Measurements from ENCODE around the gene IL37. TPM values are rescaled to one million over a fixed set of nuclear protein-coding genes. Genes with fewer than 3 reads are reported as not detected.
A peak's percentile ranks its signal among the peaks of the same experiment; 100 is the strongest.

IL37 gene
- total and polyA plus RNA-seq, 2 donors (not counting 3 experiments of a cell fraction or from before 2014, with no cell fraction given), result not detected

DNA sequence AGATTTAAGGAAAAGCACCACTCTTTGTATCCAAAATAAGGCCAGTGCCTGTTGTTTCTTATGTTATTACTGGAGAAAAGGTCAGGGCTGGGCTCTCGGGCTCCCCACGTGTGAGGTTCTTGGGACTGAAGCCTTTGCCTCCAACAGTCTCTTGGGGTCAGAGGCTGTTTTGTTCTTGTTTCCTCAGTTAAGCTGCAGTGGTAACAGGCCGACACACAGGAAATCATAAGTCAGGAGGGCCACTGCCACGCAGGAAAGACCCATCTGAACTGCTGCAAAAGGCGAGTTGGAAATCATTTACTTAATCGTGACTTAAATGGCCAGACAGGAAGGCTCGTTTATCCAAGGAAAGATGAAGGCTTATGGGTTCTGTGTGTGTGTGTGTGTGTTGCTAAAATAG, 30.3 kb upstream of the IL37 start:
- Histone ChIP-seq H4K20me1 (replicated peaks; ENCODE audit: control insufficient read depth, extremely low read depth, insufficient read depth, low read length) (no peaks in the 10 kb centered on the region), H3K9me3 (replicated peaks; ENCODE audit: control insufficient read depth, insufficient read depth, low read length) (no peaks in the 10 kb centered on the region), H3K4me3 (replicated peaks in 1 of 3; ENCODE audit: insufficient read depth in 1 of 3, low read depth in 1 of 3, low read length in 3 of 3) (no peak overlapping the region), H3K79me2 (ENCODE audit: control insufficient read depth, insufficient read depth, low read length) (no peaks in the 10 kb centered on the region), H2AFZ (ENCODE audit: low read depth, low read length) (no peak overlapping the region), H3K4me2 (ENCODE audit: insufficient read depth, low read length) (no peak overlapping the region), H3K27me3 (ENCODE audit: control insufficient read depth in 2 of 2, insufficient read depth in 2 of 2, low read length in 2 of 2) (no peaks in the 10 kb centered on the region), H3K4me1 (ENCODE audit: control insufficient read depth, extremely low read depth, insufficient read depth, low read length) (peaks cover 23% of the 10 kb centered on the region), H3K36me3 (ENCODE audit: control insufficient read depth in 2 of 2, extremely low read depth in 1 of 2, insufficient read depth in 2 of 2, low read length in 2 of 2) (no peaks in the 10 kb centered on the region), H3K9me1 (replicated peaks; ENCODE audit: control insufficient read depth, extremely low read depth, insufficient read depth, low read length) (no peaks in the 10 kb centered on the region), H3K9ac (replicated peaks; ENCODE audit: extremely low read depth, insufficient read depth, low read length) (no peak overlapping the region), H3K27ac (ENCODE audit: insufficient read depth, low read depth, low read length) (peak overlapping the region; percentile 62)
- intact Hi-C loops (cut with micrococcal nuclease), result loop anchor here (1.0 to 2.0 kb wide), 4 partner anchors 48 to 116 kb away; partner anchors contain the start of gene CKAP2L
- TF ChIP-seq FOS (IDR thresholded peaks at IDR 0.05; ENCODE audit: borderline replicate concordance, insufficient read depth, low read length) (no peak), CTCF (IDR thresholded peaks at IDR 0.05; ENCODE audit: extremely low read depth in 1 of 2, insufficient read depth in 1 of 2, low read depth in 1 of 2, low read length in 2 of 2) (no peak), EZH2 (IDR thresholded peaks at IDR 0.05; ENCODE audit: borderline replicate concordance, low read depth, low read length, severe bottlenecking) (no peak), GATA2 (IDR thresholded peaks at IDR 0.05; ENCODE audit: insufficient read depth, insufficient read length, low read depth, low read length) (no peak), POLR2A (IDR thresholded peaks at IDR 0.05; ENCODE audit: low read depth, low read length) (no peak), MAX (IDR thresholded peaks at IDR 0.05; ENCODE audit: insufficient read depth, insufficient read length) (no peak), POLR2AphosphoS5 (IDR thresholded peaks at IDR 0.05; ENCODE audit: insufficient read depth, low read depth, low read length) (no peak), JUN (IDR thresholded peaks at IDR 0.05; ENCODE audit: borderline replicate concordance, insufficient read depth, insufficient read length, low read depth) (no peak)
- peak; percentile 9 for DNase-seq (ENCODE audit: low read depth, low spot score)
- BruUV-seq (replicated peaks), result no TSS peak
- POLR2A ChIA-PET, result no interaction called here
- peak; percentile 67 for FAIRE-seq
- dilution Hi-C loops (cut with MboI; ENCODE audit: extremely low pct_ligation_motif_present, low sequenced_read_pairs), result no loop called here
- CTCF ChIA-PET, result interaction anchor here (1.2 to 2.1 kb wide), 4 partner anchors 61 to 131 kb away, joined by 5 to 15 read pairs (median 9); no protein-coding TSS in a partner anchor

All from endothelial cell of umbilical vein (primary cell).